Measurements from ENCODE around the gene GALNT7.

GALNT7 gene

GRCh38 chr4:173277340-173277739 is 108.7 kb downstream of the GALNT7 start:
- H3K4me3 ChIP-seq (ENCODE audit: low read depth, low read length): no peak overlapping the region
- TF ChIP-seq CTCF (IDR thresholded peaks at IDR 0.05; ENCODE audit: low read depth, low read length): no peak

- TF ChIP-seq CTCF (IDR thresholded peaks at IDR 0.05; ENCODE audit: low read depth, low read length): no peak
- H3K4me3 ChIP-seq (ENCODE audit: low read depth, low read length): no peak overlapping the region
These were observed 112.4 kb downstream of the GALNT7 start for GRCh38 chr4:173280998-173281397.

- no peak overlapping the region for H3K4me3 ChIP-seq (ENCODE audit: low read depth, low read length)
- TF ChIP-seq CTCF (IDR thresholded peaks at IDR 0.05; ENCODE audit: low read depth, low read length): no peak
These were observed 113.0 kb downstream of the GALNT7 start for GRCh38 chr4:173281406-173282255.

- TF ChIP-seq CTCF (IDR thresholded peaks at IDR 0.05; ENCODE audit: low read depth, low read length): no peak
- H3K4me3 ChIP-seq (ENCODE audit: low read depth, low read length): no peak overlapping the region
These were observed 113.6 kb downstream of the GALNT7 start for GRCh38 chr4:173282256-173282562.

DNA sequence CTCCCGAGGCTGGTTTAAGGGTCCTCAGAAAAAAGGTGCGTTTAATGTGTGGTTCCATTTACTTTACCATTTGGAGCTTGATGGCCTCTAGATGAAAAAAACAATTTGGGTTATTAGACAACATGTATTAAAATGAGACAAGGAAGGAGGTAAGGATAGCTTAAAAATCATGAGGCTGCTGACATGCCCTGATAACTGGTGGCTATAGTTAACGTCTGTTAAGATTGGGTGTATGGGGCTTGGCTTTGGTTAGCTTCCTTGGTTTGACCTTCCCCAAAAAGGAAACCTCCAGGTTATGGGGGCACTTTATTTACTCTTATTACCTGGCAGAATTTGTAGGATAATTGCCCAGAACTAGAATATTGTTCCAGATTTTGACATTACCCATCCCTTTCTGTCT is 114.0 kb downstream of the GALNT7 start:
- no peak for TF ChIP-seq CTCF (IDR thresholded peaks at IDR 0.05; ENCODE audit: low read depth, low read length)
- H3K4me3 ChIP-seq (ENCODE audit: low read depth, low read length): no peak overlapping the region

GRCh38 chr4:173284463-173284862 is 115.9 kb downstream of the GALNT7 start:
- no peak overlapping the region for H3K4me3 ChIP-seq (ENCODE audit: low read depth, low read length)
- TF ChIP-seq CTCF (IDR thresholded peaks at IDR 0.05; ENCODE audit: low read depth, low read length): no peak

GRCh38 chr4:173287486-173287885 is 118.9 kb downstream of the GALNT7 start:
- no peak for TF ChIP-seq CTCF (IDR thresholded peaks at IDR 0.05; ENCODE audit: low read depth, low read length)
- no peak overlapping the region for H3K4me3 ChIP-seq (ENCODE audit: low read depth, low read length)

Measured in WI38 (cell line).